HCT116 (cell line): ENCODE measurements around the gene GNPDA1. TPM values are rescaled to one million over a fixed set of nuclear protein-coding genes. Genes with fewer than 3 reads are reported as not detected.

Experiments used
- ATAC-seq: fragments of 200-7000 bp; cut with Tn5 transposase; 2 replicates; pipeline ENCODE4 v1.9.1; 2020; ENCODE audit warnings: mild to moderate bottlenecking, moderate library complexity
- BruUV-seq: library from RNA; stranded (reverse); fragments of 400-500 nt; replicated peaks from 2 replicates; lab custom pipeline; 2021; lab: Mats Ljungman, UMichigan
- CTCF ChIA-PET: fragments of 300-600 bp; sonication (Branson Sonifier 250); formaldehyde crosslinking; loops from one replicate; lab custom pipeline; 2021; ENCODE audit warnings: antibody characterized with exemption; lab: Charles Lee
- POLR2A ChIA-PET: fragments of 300-600, 350-600 bp; sonication (Branson Sonifier 250); formaldehyde crosslinking; loops from one replicate; lab custom pipeline; 2021; ENCODE audit warnings: antibody characterized with exemption; lab: Charles Lee
- RAD21 ChIA-PET, 2 experiments: fragments of 300-600 bp; sonication (Branson Sonifier 250); formaldehyde crosslinking; loops; one replicate each; lab custom pipeline; 2023; ENCODE audit warnings: low total read pairs in 2 of 2; ENCODE audit not compliant: uncharacterized antibody in 2 of 2, unreplicated experiment in 2 of 2, low non-redundant PET in 1 of 2; lab: Charles Lee
- DNase-seq: peaks from one replicate; pipeline ENCODE4 v3.0.0-alpha.2; 2010; ENCODE audit warnings: low read depth, low spot score
- H2AFZ ChIP-seq: fragments of 200-600 bp; shearing (Covaris generic), sonication (generic); 2 replicates; pipeline ENCODE4 v1.6.1; 2017; ENCODE audit warnings: low read depth, mixed run types, mixed read lengths, antibody characterized with exemption, low read length; ENCODE audit not compliant: poor library complexity, severe bottlenecking
- H3K27ac ChIP-seq: 2 replicates; pipeline ENCODE4 v1.5.1; 2012; ENCODE audit warnings: low read depth, low read length
- H3K27me3 ChIP-seq: fragments of 200-600 bp; sonication (generic); 2 replicates; pipeline ENCODE4 v1.6.1; 2016; ENCODE audit warnings: mixed run types, low read length, mixed read lengths; ENCODE audit not compliant: insufficient read depth
- H3K36me3 ChIP-seq, 2 experiments: fragments of 200-500 bp in 1 of 2; fragments of 200-600 bp in 1 of 2; sonication (Bioruptor generic) in 1 of 2; sonication (generic) in 1 of 2; 2 replicates each; pipeline versions ENCODE4 v1.5.1 to v1.6.1; 2014 to 2016; ENCODE audit warnings: low read length in 2 of 2, inconsistent platforms in 1 of 2, mixed read lengths in 1 of 2, mixed run types in 1 of 2; ENCODE audit not compliant: insufficient read depth in 2 of 2, control insufficient read depth in 1 of 2
- H3K4me1 ChIP-seq, 2 experiments: fragments of 200-600 bp in 1 of 2; sonication (generic) in 1 of 2; 2 replicates each; pipeline versions ENCODE4 v1.5.1 to v1.6.1; 2012 to 2017; ENCODE audit warnings: low read length in 2 of 2, inconsistent platforms in 1 of 2, mild to moderate bottlenecking in 1 of 2, mixed read lengths in 1 of 2, mixed run types in 1 of 2, moderate library complexity in 1 of 2; ENCODE audit not compliant: insufficient read depth in 2 of 2, control insufficient read depth in 1 of 2
- H3K4me2 ChIP-seq: fragments of 200-600 bp; sonication (generic); 2 replicates; pipeline ENCODE4 v1.6.1; 2017; ENCODE audit warnings: mixed run types, low read length, mixed read lengths
- H3K4me3 ChIP-seq, 2 experiments: fragments of 200-600 bp in 1 of 2; sonication (generic) in 1 of 2; replicated peaks in 1 of 2; 2 replicates each; pipeline ENCODE4 v1.5.1; 2011 to 2016; ENCODE audit warnings: low read length in 2 of 2, control low read depth in 1 of 2, low read depth in 1 of 2, mild to moderate bottlenecking in 1 of 2, mixed read lengths in 1 of 2, mixed run types in 1 of 2
- H3K79me2 ChIP-seq: fragments of 200-600 bp; sonication (generic); 2 replicates; pipeline ENCODE4 v1.6.1; 2017; ENCODE audit warnings: mild to moderate bottlenecking, mixed run types, low read length, moderate library complexity, mixed read lengths; ENCODE audit not compliant: insufficient read depth
- H3K9ac ChIP-seq: fragments of 200-600 bp; sonication (generic); 2 replicates; pipeline ENCODE4 v1.6.1; 2016; ENCODE audit warnings: low read length, mixed read lengths
- H3K9me2 ChIP-seq: fragments of 200-600 bp; sonication (generic), shearing (Covaris generic); 2 replicates; pipeline ENCODE4 v1.6.1; 2017; ENCODE audit warnings: mixed run types, mild to moderate bottlenecking, moderate library complexity; ENCODE audit not compliant: insufficient read depth
- H3K9me3 ChIP-seq, 2 experiments: fragments of 200-500 bp in 1 of 2; fragments of 200-600 bp in 1 of 2; sonication (Bioruptor generic) in 1 of 2; sonication (generic) in 1 of 2; 2 replicates each; pipeline ENCODE4 v1.6.1; 2014 to 2017; ENCODE audit warnings: low read length in 2 of 2, mixed read lengths in 2 of 2, inconsistent platforms in 1 of 2, low read depth in 1 of 2, mild to moderate bottlenecking in 1 of 2, mixed run types in 1 of 2, moderate library complexity in 1 of 2; ENCODE audit not compliant: control insufficient read depth in 1 of 2, insufficient read depth in 1 of 2
- H4K20me1 ChIP-seq: fragments of 200-600 bp; sonication (generic), shearing (Covaris generic); 2 replicates; pipeline ENCODE4 v1.6.1; 2017; ENCODE audit warnings: mixed run types, mild to moderate bottlenecking, moderate library complexity; ENCODE audit not compliant: insufficient read depth
- CBX3 ChIP-seq: IDR thresholded peaks from 2 replicates; pipeline ENCODE4 v1.6.1; 2012; ENCODE audit warnings: low read depth
- ELF1 ChIP-seq: IDR thresholded peaks from 2 replicates; pipeline ENCODE4 v1.6.1; 2012; ENCODE audit warnings: low read depth, borderline replicate concordance
- EZH2 ChIP-seq: fragments of 200-600 bp; sonication (generic); IDR thresholded peaks from 2 replicates; pipeline ENCODE4 v1.6.1; 2017; ENCODE audit warnings: antibody characterized with exemption, mixed run types
- POLR2A ChIP-seq: IDR thresholded peaks from 2 replicates; pipeline ENCODE4 v1.7.0; 2011; ENCODE audit warnings: borderline replicate concordance; ENCODE audit not compliant: insufficient read depth, insufficient read length; ENCODE audit errors: extremely low read depth
- POLR2AphosphoS5 ChIP-seq: IDR thresholded peaks from 2 replicates; pipeline ENCODE4 v1.6.1; 2011; ENCODE audit warnings: mild to moderate bottlenecking, low read depth, low read length, moderate library complexity
- SIN3A ChIP-seq: IDR thresholded peaks from 2 replicates; pipeline ENCODE4 v1.6.1; 2012; ENCODE audit warnings: low read depth
- SP1 ChIP-seq: IDR thresholded peaks from 2 replicates; pipeline ENCODE4 v1.6.1; 2012; ENCODE audit warnings: low read depth
- SRF ChIP-seq: IDR thresholded peaks from 2 replicates; pipeline ENCODE4 v1.6.1; 2012; ENCODE audit warnings: low read depth
- YY1 ChIP-seq: IDR thresholded peaks from 2 replicates; pipeline ENCODE4 v1.6.1; 2011; ENCODE audit warnings: low read length, low read depth, moderate library complexity, mild to moderate bottlenecking; ENCODE audit not compliant: insufficient replicate concordance; ENCODE audit errors: extremely low read depth
- ZFX ChIP-seq: fragments of 450-650 bp; IDR thresholded peaks from 2 replicates; pipeline ENCODE4 v1.6.1; 2017
- ZNF274 ChIP-seq: fragments of 200-500 bp; sonication (Bioruptor generic); IDR thresholded peaks from 2 replicates; pipeline ENCODE4 v1.6.1; 2014; ENCODE audit warnings: mild to moderate bottlenecking, low read depth, low read length, inconsistent platforms
- intact Hi-C: fragments of 100-400 bp; cut with micrococcal nuclease; formaldehyde crosslinking; loops from 2 replicates; pipeline ENCODE4 v1.10.0; 2022
- total RNA-seq: library from RNA; stranded (reverse); gene quantifications from one replicate; pipeline ENCODE4 v1.2.1, GENCODE V29; 2021; ENCODE audit not compliant: unreplicated experiment
- TF ChIP-seq, protein P1 (sequence below): IDR thresholded peaks from 2 replicates; pipeline ENCODE4 v1.6.1; 2012
- TF ChIP-seq, protein P2 (sequence below): IDR thresholded peaks from 2 replicates; pipeline ENCODE4 v1.6.1; 2012; ENCODE audit warnings: low read depth

GNPDA1 gene
- total RNA-seq, 1 experiment from 2014 or later: 45.6 TPM

DNA sequence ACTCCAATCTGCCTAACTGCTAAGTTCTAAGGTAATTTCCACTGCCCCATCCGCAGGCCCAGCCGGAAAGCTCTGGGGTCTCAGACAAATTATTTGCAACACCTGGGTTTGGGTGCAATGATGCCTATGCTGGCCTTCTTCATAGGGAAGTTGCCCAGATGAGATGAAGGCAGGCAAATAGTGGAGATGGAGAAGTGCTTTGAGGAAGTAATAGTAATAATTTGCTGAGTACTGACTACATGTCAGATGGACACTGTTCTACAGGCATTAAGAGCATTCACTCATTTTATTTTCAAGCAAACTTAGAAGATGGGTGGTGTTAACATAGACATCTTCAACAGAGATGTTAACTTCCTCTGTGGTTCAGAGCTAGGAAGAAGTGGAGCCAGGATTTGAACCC, 58.6 kb downstream of the GNPDA1 start:
- no peak overlapping the region for H3K4me2 ChIP-seq
- no peaks in the 10 kb centered on the region for H4K20me1 ChIP-seq
- H3K9me3 ChIP-seq: no peaks in the 10 kb centered on the region
- no peak overlapping the region for H3K4me3 ChIP-seq
- no peak overlapping the region for H3K9ac ChIP-seq
- ChIA-PET RAD21 (no interaction called here), CTCF (interaction anchor here (1.5 kb wide), 1 partner anchor 15 kb away, joined by 3 read pairs; the partner anchor contains the start of gene RNF14), POLR2A (no interaction called here)
- no peaks in the 10 kb centered on the region for H3K9me2 ChIP-seq
- H3K27ac ChIP-seq: no peak overlapping the region
- no TSS peak for BruUV-seq
- ATAC-seq: no peak
- no peaks in the 10 kb centered on the region for H3K4me1 ChIP-seq
- no peaks in the 10 kb centered on the region for H3K36me3 ChIP-seq
- no peaks in the 10 kb centered on the region for H3K79me2 ChIP-seq
- DNase-seq: no peak
- H3K27me3 ChIP-seq: no peaks in the 10 kb centered on the region
- intact Hi-C loops: no loop called here
- no peak overlapping the region for H2AFZ ChIP-seq
- TF ChIP-seq ELF1: no peak
- TF ChIP-seq YY1: no peak
- no peak for TF ChIP-seq POLR2AphosphoS5
- no peak for TF ChIP-seq SIN3A
- no peak for TF ChIP-seq SRF
- no peak for TF ChIP-seq POLR2A
- TF ChIP-seq, protein P1, sequence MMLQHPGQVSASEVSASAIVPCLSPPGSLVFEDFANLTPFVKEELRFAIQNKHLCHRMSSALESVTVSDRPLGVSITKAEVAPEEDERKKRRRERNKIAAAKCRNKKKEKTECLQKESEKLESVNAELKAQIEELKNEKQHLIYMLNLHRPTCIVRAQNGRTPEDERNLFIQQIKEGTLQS: no peak

DNA sequence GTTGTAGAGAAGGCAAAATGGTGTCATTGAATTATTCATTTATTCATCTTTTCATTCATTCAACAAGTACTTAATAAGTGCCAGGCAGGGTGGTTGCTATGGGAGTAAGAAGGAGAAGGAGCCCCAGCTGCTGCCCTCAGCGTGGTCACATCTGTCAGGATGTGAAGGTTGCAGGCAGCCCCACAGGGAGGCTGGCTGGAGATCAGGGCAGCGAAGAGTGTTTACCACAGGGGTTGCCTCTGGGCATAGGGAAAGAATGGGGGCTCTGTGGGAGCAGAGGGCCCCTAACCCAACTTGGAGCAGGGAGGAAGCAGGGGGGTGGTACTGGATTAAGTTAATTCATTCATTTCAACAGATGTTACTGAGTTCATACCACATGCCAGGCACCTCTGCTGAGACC, 60.8 kb downstream of the GNPDA1 start:
- no peak overlapping the region for H3K4me3 ChIP-seq
- RAD21 ChIA-PET: no interaction called here
- no peak for TF ChIP-seq CBX3
- no peak for TF ChIP-seq ZFX
- TF ChIP-seq ZNF274: no peak
- TF ChIP-seq SP1: no peak
- TF ChIP-seq SRF: no peak
- TF ChIP-seq, protein P2, sequence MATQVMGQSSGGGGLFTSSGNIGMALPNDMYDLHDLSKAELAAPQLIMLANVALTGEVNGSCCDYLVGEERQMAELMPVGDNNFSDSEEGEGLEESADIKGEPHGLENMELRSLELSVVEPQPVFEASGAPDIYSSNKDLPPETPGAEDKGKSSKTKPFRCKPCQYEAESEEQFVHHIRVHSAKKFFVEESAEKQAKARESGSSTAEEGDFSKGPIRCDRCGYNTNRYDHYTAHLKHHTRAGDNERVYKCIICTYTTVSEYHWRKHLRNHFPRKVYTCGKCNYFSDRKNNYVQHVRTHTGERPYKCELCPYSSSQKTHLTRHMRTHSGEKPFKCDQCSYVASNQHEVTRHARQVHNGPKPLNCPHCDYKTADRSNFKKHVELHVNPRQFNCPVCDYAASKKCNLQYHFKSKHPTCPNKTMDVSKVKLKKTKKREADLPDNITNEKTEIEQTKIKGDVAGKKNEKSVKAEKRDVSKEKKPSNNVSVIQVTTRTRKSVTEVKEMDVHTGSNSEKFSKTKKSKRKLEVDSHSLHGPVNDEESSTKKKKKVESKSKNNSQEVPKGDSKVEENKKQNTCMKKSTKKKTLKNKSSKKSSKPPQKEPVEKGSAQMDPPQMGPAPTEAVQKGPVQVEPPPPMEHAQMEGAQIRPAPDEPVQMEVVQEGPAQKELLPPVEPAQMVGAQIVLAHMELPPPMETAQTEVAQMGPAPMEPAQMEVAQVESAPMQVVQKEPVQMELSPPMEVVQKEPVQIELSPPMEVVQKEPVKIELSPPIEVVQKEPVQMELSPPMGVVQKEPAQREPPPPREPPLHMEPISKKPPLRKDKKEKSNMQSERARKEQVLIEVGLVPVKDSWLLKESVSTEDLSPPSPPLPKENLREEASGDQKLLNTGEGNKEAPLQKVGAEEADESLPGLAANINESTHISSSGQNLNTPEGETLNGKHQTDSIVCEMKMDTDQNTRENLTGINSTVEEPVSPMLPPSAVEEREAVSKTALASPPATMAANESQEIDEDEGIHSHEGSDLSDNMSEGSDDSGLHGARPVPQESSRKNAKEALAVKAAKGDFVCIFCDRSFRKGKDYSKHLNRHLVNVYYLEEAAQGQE: no peak
- TF ChIP-seq POLR2AphosphoS5: no peak
- no peak for TF ChIP-seq EZH2
- no peak for TF ChIP-seq POLR2A
- no peaks in the 10 kb centered on the region for H4K20me1 ChIP-seq
- intact Hi-C loops: no loop called here
- POLR2A ChIA-PET: no interaction called here
- no peaks in the 10 kb centered on the region for H3K27me3 ChIP-seq
- DNase-seq: no peak
- no peak overlapping the region for H3K9ac ChIP-seq
- H2AFZ ChIP-seq: no peak overlapping the region
- no peak for ATAC-seq
- CTCF ChIA-PET: no interaction called here
- no peaks in the 10 kb centered on the region for H3K9me3 ChIP-seq
- H3K36me3 ChIP-seq: no peaks in the 10 kb centered on the region
- no peaks in the 10 kb centered on the region for H3K9me2 ChIP-seq
- no TSS peak for BruUV-seq
- H3K27ac ChIP-seq: no peak overlapping the region
- no peaks in the 10 kb centered on the region for H3K79me2 ChIP-seq
- H3K4me1 ChIP-seq: no peaks in the 10 kb centered on the region
- no peak overlapping the region for H3K4me2 ChIP-seq
